H1 (cell line): ENCODE measurements around the gene C7orf25. TPM values are rescaled to one million over a fixed set of nuclear protein-coding genes. Genes with fewer than 3 reads are reported as not detected.

Source experiments
- BRCA1 ChIP-seq: IDR thresholded peaks from 2 replicates; pipeline ENCODE4 v1.6.1; 2012; ENCODE audit warnings: low read depth, low read length, improper control_type of control experiment
- ZNF274 ChIP-seq: IDR thresholded peaks from 2 replicates; pipeline ENCODE4 v1.7.0; 2012; ENCODE audit warnings: low read length, borderline replicate concordance; ENCODE audit errors: extremely low read depth
- polyA plus RNA-seq, 7 experiments: library from polyadenylated mRNA; depleted of rRNA in 3 of 7; stranded (reverse) in 5 of 7; unstranded in 2 of 7; fragments of >200 nt in 5 of 7; fragments of 200-250 nt in 2 of 7; gene quantifications; 1 replicate in 5 of 7; 2 replicates in 1 of 7; 4 replicates in 1 of 7; pipeline versions ENCODE4 v1.2.1 to v1.2.3, GENCODE V29; 2011 to 2013; ENCODE audit warnings: missing spikeins in 2 of 7, mixed read lengths in 2 of 7
- total RNA-seq: library from RNA; stranded (reverse); fragmentation: NEBNext Ultra II Directional; extraction: Animal tissue kit (Norgen Biotek cat#: 25700); gene quantifications from 2 replicates; pipeline ENCODE4 v1.2.1, GENCODE V29; 2021

Gene C7orf25
- total and polyA plus RNA-seq, 2 of the 8 experiments (the other 6 are each of a cell fraction or from before 2014, with no cell fraction given): 0.70 to 4.5 TPM

- no peak for TF ChIP-seq BRCA1
- TF ChIP-seq ZNF274: no peak
- TF ChIP-seq, all 59 proteins: peak for 0
Observed at GRCh38 chr7:42877862-42878261, 34.0 kb downstream of the C7orf25 start (continued).
